HG03378 (cell line): Measurements from ENCODE around the gene STK32B.
"Not testable (repeated sequence)": the region's sequence is repeated elsewhere in the genome, so short reads cannot be mapped to it uniquely, and the experiment has no call there.

Experiments
- ATAC-seq: cut with Tn5 transposase; IDR thresholded peaks from one replicate; pipeline ENCODE4 v1.9.1; 2021; ENCODE audit warnings: mild to moderate bottlenecking, moderate library complexity; ENCODE audit not compliant: unreplicated experiment

STK32B gene

DNA sequence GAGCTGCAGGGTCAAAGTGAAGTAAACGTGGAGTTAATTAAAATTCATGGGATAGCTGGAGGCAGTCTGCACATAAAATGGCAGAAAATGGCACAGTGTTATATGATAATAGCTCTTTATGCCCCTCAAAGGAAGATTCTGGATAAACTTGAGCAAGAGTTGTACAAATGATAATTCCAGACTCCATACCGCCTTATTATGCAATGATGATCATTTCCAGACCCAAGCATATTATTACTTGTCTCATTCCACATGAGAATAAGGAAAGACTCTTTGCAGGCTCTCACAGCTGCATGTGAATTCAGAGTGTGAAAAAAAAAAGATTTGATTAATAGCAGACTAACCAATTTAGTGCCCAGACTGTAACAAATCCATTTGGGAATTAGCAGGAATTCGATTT lies 105.4 kb downstream of the STK32B start:
- ATAC-seq, result no peak

DNA sequence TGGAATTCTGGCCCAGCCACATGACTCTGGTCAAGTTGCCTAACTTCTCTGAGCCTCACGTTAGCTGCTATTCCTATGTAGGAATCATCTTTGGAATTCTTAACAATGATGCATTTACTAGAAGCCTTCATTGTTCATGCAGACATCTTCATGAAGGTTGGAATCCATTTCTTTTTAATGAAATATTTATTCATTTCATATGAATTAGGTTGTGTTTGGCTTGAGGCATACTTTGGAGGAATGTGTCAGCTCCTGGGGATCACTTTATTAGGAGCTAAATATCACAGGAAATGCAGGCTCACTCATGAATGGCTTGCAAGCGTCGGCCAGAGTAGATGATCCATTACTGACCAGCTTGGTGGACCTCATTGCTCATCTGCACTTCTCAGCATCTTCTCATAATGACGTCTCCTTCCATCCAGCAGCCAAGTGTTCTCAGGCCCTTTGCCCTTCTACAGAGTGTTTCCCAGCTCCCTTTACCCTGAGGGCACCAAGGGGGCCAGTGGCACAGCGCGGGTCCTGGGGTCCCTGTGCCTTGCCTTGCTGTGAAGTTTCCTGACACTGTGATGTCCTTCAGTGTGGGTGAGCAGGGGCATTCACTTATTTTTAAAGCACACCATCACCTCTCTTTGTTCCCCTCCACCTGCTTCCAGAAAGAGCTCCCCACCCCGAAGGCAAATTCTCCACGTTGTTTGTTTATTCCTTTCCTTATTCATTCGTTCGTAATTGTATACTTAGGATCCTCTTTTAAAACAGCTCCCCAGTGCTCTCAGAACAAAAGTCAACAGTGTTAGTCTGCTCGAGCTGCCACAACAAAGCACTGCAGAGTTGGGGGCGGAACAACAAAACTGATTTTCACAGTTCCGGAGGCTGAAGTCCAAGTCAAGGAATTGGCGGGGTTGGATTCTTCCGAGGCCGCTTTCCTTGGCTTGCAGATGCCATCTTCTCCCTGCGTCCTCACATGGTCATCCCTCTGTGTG lies 106.8 kb downstream of the STK32B start:
- ATAC-seq, result no peak

DNA sequence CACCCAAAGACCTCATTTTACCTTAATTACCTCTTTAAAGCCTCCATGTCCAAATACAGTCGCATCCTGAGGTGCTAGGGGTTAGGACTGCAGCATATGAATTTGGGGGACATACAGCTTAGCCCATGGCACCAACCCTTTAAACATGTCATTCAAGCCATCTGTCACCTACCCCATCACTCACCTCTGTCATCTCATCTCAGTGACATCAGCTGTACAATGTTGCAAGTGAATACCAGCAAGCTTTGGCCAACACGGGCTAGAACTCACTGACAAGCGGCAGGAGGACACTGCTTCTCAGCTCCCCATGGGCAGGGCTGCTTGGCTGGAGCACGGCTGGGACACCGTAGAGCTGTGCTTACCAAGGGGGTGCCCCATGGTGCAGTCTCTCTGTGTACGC lies 107.5 kb downstream of the STK32B start:
- no peak for ATAC-seq

DNA sequence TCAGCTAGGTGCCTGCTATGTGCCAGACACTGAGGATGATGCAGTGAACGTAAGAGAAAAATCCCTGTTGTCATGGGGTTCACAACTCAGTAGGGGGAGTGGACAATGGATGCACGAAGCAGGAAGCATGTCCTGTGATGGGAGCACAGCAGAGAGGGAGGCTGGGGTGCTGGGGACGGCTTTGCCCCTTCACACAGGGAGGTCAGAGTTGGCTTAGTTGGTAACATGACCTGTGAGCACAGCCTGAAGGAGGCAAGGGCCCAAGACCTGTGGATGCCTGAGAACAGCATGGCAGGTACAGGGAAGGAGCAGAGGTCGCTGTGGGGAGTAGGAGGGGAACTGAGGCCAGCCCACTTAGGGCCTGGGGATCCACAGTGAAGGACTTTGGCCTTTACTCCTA lies 109.4 kb downstream of the STK32B start:
- no peak for ATAC-seq

DNA sequence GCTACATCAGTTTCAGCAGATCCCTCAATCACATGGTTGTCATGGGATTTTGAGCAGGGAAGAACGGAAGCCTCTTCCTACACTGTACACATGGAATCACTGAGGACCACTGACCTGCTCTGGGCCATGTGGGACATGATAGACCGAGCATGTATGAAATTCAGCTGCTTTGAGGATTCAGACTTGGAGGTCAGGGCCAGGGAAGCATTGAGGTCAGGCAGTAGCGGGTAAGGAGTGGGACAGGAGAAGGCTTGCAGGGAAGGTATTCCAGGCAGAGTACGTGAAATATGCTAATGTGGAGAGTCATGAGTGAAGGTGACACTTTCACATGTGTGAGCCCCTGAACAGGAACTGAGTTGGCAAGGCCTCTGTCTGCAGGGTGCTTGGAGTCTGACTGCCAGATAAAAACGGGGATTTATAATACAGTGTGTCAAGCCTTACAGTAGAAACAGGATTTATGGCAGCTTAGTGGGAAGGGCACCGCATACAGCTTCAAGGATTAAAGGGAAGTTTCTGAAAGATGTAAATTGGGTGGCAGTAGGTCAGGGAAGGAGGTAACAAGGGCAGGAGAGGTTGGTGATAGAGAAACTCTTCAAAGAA lies 111.7 kb downstream of the STK32B start:
- no peak for ATAC-seq

DNA sequence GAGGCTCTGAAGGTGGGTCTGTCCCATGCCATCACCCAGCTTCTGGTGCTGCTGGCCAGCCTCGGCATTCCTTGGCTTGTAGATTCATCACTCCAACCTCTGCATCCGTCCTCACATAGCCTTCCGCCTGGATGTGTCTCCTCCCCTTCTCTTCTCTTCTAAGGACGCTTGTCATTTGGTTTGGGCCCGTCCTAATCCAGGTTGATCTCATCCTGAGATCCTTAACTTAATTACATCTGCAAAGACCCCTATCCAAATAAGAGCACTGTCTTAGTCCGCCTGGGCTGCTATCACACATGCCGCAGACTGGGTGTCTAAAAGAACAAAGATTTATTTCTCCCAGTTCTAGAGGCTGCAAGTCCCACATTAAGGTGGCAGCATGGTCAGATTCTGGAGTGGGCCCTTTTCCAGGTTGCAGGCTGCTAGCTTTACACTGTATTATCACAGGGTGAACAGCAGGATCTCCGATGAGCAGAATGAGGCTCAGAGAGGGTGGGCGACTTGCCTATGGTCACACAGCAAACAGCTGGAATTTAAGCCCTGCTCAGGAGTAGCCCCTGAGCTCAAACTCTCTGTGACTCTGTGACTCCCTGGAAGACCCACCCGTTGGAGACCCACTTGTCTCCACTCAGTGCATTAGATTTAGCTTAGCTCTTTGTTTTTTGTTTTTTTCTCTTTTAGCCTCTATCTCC lies 113.1 kb downstream of the STK32B start:
- ATAC-seq, result no peak

DNA sequence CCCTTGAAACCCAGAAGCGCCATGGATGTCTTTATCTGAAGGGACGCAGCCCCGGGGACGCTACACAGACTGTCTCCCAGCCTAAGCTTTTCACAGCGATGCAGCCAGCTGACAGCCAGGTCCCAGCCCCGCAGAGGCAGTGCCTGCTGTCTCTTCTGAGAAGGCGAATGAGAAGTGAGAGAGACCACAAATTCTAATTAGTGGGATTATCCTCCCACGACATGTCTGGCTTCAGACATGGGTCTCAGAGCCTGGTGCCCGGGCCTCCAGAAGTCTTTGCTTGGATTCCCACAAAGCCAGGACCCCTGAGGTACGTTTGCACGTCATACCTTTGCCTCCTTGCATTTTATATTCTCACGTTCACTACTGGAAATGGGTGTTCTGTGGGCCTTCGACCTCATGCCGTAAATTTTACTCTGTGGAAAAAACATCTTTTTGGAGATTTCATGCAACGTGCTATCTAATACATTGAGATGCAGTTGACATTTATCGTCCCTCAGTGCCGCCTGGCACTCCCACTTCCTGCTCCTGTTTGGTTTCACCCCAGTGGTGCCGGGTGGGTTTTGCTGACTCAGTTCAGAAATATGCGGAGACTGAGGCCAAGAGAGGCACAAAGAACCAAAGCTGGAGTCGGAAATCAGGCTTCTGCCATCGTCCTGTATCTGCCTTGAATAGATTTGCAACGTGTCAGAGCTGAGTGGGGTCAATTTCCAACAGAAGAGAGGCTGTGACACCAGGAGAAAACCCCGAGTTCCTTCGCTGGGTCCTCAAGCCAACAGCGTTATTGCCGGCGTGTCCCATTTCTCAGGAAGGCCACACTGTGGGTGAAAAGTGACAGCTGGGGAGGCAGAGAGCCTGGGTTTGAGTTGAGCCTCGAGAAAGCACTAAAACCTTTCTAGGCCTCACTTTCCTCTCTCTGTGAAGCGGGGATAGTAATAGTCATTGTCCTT lies 114.4 kb downstream of the STK32B start:
- no peak for ATAC-seq

DNA sequence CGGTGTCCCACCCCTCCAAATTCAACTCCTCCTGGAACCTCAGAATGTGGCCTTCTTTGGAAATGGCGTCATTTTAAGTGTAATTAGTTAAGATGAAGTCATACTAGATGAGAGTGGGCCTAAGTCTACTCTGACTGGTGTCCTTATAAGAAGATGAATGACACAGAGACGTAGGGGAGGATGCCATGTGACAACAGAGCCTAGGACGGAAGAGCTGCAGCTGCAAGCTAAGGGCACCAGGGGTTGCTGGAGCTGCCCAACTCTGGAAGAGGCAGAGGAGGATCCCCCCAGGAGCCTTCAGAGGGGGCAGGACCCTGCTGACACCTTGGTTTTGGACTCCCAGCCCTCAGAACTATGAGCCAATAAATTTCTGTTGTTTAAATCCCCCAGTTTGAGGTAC lies 115.1 kb downstream of the STK32B start:
- ATAC-seq, result no peak

DNA sequence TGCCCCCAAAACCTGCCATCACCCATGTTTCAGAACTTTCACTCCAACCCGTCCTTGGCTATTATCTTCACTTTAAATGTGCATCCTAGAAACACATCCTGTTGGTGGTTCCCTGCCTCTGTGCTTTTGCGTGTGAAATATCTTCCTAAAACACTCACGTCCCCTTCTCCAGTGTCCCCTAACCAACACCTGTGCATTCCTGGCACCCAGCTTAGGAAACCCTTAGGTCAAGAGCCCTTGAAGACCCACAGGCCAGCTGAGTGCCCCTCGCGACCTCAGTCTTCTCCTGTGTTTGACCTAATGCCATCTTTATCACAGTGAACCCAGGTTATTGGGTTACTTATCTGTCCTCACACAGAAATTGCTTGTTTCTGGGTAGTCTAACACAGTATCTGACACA lies 117.6 kb downstream of the STK32B start:
- no peak for ATAC-seq

DNA sequence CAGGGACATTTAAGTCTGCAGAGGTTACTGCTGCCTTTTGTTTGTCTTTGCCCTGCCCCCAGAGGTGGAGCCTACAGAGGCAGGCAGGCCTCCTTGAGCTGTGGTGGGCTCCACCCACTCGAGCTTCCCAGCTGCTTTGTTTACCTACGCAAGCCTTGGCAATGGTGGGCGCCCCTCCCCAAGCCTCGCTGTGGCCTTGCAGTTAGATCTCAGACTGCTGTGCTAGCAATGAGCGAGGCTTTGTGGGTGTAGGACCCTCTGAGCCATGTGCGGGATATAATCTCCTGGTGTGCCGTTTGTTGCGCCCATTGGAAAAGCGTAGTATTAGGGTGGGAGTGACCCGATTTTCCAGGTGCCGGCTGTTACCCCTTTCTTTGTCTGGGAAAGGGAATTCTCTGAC lies 124.6 kb downstream of the STK32B start:
- ATAC-seq, result not testable (repeated sequence)

DNA sequence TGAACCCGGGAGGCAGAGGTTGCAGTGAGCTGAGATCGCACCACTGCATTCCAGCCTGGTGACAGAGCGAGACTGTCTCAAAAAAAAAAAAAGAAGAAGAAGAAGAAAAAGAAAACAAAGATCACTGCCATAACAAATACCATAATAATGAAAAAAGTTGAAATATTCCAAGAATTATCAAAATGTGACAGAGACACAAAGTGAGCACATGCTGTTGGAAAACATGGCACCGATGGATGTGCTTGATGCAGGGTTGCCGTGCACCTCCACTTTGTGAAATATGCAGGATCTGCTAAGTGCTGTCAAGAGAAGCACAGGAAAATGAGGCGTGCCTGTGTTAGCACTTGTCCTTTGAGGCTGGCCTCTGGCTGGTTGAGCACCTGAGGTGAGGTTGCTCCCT lies 133.3 kb downstream of the STK32B start:
- no peak for ATAC-seq

DNA sequence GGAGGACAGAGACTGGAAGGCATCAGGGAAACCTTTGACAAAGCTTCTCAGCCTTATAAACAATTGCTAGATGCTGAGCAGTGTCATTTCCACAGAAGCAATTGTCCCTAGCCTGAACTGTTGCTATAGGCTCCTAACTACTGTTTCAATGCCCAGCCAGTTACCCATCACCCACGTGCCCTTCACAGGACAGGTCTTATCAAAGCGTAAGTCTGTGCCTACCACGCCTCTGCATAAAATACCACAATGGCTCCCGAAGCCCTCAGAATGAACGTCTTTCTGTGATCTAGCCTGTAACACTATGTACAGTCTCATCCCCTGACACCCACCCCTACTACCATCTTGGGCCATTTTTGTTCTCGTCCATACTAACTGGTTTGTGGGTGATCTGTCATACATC lies 134.3 kb downstream of the STK32B start:
- no peak for ATAC-seq

DNA sequence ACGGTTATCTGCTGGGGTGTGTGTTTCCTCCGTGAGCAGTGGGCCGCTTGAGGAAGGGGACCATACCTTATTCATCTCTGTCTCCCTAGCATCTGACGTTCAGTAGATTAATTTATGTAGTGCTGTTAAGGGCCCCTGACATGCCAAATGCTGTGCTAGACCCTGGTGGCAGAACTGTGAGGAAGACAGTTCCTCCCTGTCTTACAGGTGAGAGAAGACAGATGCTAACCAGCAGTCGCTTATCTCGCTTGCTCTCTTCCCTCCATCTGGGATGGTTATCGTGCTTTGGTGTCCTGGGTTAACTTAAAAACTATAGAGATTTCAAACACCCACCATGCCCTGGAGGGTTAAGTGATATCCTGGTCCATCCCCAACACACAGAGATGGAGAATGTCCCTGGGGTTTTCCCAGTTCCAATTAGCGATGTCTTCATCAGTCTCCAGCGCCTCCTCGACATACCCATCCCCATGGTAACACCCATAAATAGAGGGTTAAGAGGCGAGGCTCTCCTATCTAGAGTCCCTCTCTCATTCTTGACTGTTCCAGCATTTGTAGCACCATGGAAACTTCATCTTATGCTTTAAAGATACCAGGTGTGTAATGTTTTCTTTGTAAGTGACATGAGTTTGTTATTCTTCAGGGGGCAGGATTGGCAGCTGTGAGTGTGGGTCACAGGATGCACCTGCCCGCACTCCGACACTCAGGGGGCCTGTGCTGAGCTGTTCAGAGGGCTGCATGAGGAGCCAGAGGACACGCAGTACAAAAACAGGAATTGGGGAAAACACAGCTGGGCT lies 135.2 kb downstream of the STK32B start:
- ATAC-seq, result no peak

DNA sequence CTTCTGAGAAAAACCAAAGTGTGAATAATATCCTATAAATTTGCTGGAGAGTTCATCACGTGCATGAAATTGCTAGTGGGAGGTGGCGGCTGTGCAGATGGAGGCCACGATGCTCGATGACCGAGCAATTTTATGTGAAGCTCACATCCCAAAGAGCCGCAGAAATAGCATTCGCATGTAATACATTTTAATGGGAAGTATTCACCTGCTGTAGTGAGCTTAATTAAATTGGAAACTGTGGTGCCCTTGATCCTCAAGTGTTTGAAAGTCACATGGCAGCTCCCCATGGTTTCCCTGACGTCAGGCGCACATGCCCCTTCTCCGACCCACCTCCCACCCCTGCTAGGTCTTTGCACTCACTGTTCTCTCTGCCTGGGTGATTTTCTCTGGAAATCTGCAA lies 136.8 kb downstream of the STK32B start:
- no peak for ATAC-seq

DNA sequence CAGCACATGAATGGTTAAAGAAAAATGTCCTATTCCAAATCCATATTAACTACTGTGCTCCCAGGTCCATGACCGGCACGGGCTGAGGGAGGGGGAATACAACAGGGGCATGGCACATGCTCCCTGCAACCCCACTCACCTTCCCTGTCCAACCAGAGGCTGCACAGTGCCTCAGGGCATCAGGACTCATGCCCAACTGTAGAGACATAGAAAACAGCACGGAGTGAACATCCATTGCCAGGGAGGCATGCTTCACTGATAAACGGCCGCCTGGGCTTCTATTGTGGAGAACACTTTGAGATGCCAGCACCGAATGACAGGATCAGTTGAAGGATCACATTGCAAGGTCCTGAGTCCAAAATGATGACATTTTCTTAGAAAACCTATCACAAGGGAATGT lies 140.6 kb downstream of the STK32B start:
- ATAC-seq, result no peak

DNA sequence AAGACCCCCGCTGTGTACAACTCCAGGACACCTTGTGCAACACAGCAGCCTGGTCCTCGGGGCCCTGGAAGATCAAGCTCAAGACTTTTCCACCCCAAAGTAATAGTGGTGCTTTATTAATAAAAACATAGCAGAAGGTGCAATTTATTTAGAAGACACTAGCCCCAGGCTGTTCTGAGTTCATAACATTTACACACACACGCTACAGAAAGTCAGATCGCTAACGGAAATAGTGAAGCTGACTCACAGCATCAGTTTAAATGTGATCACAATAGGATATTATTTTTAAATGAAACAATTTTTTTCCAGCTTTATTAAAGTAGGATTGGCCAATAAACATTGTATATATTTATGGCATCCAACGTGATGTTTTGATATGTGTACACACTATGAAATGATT lies 141.0 kb downstream of the STK32B start:
- no peak for ATAC-seq

DNA sequence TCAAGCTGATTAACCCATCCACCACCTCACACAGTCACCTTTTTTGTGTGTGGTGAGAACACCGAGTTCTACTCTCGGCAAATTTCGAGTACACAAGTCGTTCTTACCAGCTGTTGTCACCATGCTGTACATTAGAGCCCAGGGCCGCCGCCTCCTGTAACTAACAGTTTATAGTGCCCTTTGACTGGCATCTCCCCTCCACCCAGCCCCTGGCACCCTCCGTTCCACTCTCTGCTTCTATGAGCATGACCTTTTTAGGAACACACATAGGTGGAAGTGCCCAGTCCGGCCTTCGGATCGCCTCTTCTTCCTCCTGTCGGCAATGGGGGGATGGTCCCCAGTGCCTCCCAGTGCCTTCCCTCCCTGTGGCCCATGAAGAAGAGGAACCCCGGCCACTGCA lies 141.4 kb downstream of the STK32B start:
- ATAC-seq, result no peak

DNA sequence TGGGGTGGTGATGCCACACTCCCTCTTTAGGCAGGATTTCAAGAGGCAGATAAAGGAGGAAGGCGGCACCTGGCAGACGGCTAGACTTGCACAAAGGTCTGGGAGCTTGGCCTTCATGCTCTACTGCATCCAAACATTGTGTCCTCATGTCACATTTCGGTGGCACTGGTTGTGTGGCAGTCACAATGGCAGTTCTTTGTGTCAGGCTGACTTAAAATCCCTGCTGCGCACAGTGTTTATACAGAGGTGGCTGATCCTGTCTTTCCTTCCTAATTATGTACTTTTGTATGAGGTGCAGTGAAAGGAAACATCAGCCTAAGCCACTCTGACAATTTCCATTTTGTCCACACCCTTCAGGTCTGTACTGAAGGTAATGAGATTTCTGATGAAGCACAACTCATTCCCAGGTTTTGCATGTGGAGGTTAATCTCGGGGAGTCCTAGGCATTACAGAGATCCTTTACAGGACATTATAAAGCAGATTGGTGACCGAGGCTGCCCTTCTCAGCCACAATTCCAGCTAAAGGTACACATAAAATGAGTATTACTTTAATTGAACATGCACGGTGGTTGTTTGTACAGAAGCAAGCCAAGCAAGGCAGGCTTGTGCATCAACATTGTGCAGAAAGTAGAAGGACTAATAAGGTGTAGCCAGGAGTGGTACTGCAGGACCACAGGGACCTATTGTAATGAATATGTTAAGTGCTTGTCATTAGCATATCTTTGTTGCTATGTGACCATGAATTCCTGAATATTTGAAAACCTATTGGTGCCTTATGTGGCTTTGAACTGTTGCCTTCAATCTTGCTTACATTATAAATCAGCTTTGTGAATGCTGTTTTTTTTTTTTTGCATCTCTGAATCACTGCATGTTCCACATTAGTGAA lies 147.6 kb downstream of the STK32B start:
- no peak for ATAC-seq

DNA sequence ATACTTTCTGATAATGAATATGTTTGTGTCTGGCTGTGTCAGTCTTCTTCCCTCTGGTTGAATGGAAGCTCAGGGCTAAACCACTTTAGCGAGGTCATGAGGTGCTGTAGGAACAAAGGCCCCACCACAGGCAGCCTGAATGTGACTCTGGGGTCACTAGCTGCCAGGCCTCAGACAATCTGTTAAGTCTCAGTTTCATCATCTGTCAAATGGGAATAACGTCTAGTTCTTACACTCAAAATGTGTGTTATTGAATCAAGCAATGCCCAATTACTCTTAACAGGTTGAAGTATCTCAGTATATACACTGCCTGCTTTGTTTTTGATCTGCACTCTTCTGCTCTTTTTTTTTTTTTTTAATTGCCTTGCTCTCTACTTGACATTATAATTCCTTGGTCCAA lies 148.6 kb downstream of the STK32B start:
- no peak for ATAC-seq
